ENCODE data around the gene MACROD2. TPM values are rescaled to one million over a fixed set of nuclear protein-coding genes. Genes with fewer than 3 reads are reported as not detected.

The MACROD2 gene
- polyA plus RNA-seq, 1 experiment = 0.47 TPM

GRCh38 chr20:15991279-15991678, 1996.0 kb downstream of the MACROD2 start:
- no peak overlapping the region for H3K4me3 ChIP-seq (ENCODE audit: low read depth, low read length)
- TF ChIP-seq CTCF (IDR thresholded peaks at IDR 0.05; ENCODE audit: insufficient read depth, low read depth, low read length) = no peak
- no peak for DNase-seq (ENCODE audit: low read depth)
- no peaks in the 10 kb centered on the region for H3K27me3 ChIP-seq (ENCODE audit: control insufficient read depth, insufficient read depth, low read length)
- ChIA-PET POLR2A (no interaction called here), CTCF (no interaction called here)
- H3K36me3 ChIP-seq (ENCODE audit: control insufficient read depth, insufficient read depth, low read length) = no peaks in the 10 kb centered on the region

GRCh38 chr20:15992564-15992963, 1997.2 kb downstream of the MACROD2 start:
- Histone ChIP-seq H3K36me3 (ENCODE audit: control insufficient read depth, insufficient read depth, low read length) (no peaks in the 10 kb centered on the region), H3K27me3 (ENCODE audit: control insufficient read depth, insufficient read depth, low read length) (no peaks in the 10 kb centered on the region), H3K4me3 (ENCODE audit: low read depth, low read length) (no peak overlapping the region)
- no peak for TF ChIP-seq CTCF (IDR thresholded peaks at IDR 0.05; ENCODE audit: insufficient read depth, low read depth, low read length)
- ChIA-PET CTCF (no interaction called here), POLR2A (no interaction called here)
- DNase-seq (ENCODE audit: low read depth) = no peak

GRCh38 chr20:16000112-16000511, 2004.8 kb downstream of the MACROD2 start:
- Histone ChIP-seq H3K4me3 (ENCODE audit: low read depth, low read length) (no peak overlapping the region), H3K27me3 (ENCODE audit: control insufficient read depth, insufficient read depth, low read length) (no peaks in the 10 kb centered on the region), H3K36me3 (ENCODE audit: control insufficient read depth, insufficient read depth, low read length) (no peaks in the 10 kb centered on the region)
- ChIA-PET CTCF (no interaction called here), POLR2A (no interaction called here)
- DNase-seq (ENCODE audit: low read depth) = no peak
- no peak for TF ChIP-seq CTCF (IDR thresholded peaks at IDR 0.05; ENCODE audit: insufficient read depth, low read depth, low read length)

GRCh38 chr20:16001286-16001685, 2006.0 kb downstream of the MACROD2 start:
- TF ChIP-seq CTCF (IDR thresholded peaks at IDR 0.05; ENCODE audit: insufficient read depth, low read depth, low read length) = no peak
- Histone ChIP-seq H3K36me3 (ENCODE audit: control insufficient read depth, insufficient read depth, low read length) (no peaks in the 10 kb centered on the region), H3K27me3 (ENCODE audit: control insufficient read depth, insufficient read depth, low read length) (no peaks in the 10 kb centered on the region), H3K4me3 (ENCODE audit: low read depth, low read length) (no peak overlapping the region)
- ChIA-PET POLR2A (no interaction called here), CTCF (no interaction called here)
- DNase-seq (ENCODE audit: low read depth) = no peak

- no peak for DNase-seq (ENCODE audit: low read depth)
- TF ChIP-seq CTCF (IDR thresholded peaks at IDR 0.05; ENCODE audit: insufficient read depth, low read depth, low read length) = no peak
- Histone ChIP-seq H3K36me3 (ENCODE audit: control insufficient read depth, insufficient read depth, low read length) (no peaks in the 10 kb centered on the region), H3K27me3 (ENCODE audit: control insufficient read depth, insufficient read depth, low read length) (no peaks in the 10 kb centered on the region), H3K4me3 (ENCODE audit: low read depth, low read length) (no peak overlapping the region)
- CTCF ChIA-PET = no interaction called here
- POLR2A ChIA-PET = no interaction called here
Observed at GRCh38 chr20:16003310-16003709, 2008.0 kb downstream of the MACROD2 start.

Measured in BJ (cell line).